ENCODE results near the gene DIMT1.

Gene DIMT1

GRCh38 chr5:62354028-62354874 is 49.5 kb downstream of the DIMT1 start:
- Histone ChIP-seq H3K4me1 (ENCODE audit: control insufficient read depth, insufficient read depth, low read length) (no peaks in the 10 kb centered on the region), H3K4me3 (ENCODE audit: low read length) (no peak overlapping the region), H3K9ac (ENCODE audit: low read length) (no peak overlapping the region), H3K27ac (ENCODE audit: low read depth, low read length) (no peak overlapping the region), H3K36me3 (ENCODE audit: control insufficient read depth, insufficient read depth, low read length) (peaks cover 3% of the 10 kb centered on the region), H3K27me3 (ENCODE audit: control insufficient read depth, insufficient read depth, low read length) (no peaks in the 10 kb centered on the region)

DNA sequence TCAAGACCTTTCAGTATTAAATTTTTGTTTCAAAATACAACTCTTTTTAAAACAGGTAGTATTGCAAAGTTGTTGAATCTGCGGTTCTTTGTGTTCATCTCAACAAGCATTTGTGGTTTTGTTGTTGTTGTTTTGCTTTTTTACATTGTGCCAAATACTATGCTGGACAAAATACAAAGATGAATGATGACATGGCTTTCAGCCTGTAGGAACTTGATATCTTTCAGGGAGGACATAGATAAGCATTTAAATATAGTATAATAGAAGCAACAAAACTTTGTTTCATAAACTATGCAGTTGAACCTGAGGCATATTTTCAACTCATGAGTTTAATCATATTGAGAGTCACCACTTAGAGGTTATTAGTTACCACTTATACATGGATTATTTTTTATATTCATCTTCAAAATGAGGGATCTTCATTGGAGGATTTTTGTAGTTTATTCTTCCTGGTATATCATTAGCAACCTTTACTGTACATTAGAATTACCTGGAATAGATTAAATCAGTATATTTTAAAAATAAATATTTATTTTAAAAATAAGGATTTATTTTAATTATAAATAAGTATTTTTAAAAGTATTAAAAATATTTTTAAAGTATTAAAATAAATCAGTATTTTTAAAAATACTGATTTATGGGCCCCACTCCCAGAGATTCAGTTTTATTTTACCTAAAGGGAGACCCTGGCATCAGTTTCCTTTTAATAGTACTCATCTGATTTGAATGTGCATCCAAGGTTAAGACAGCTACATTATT is 54.8 kb downstream of the DIMT1 start:
- no peaks in the 10 kb centered on the region for H3K4me1 ChIP-seq (ENCODE audit: control insufficient read depth, insufficient read depth, low read length)
- no peak overlapping the region for H3K4me3 ChIP-seq (ENCODE audit: low read length)
- H3K36me3 ChIP-seq (ENCODE audit: control insufficient read depth, insufficient read depth, low read length): no peaks in the 10 kb centered on the region
- no peaks in the 10 kb centered on the region for H3K27me3 ChIP-seq (ENCODE audit: control insufficient read depth, insufficient read depth, low read length)
- no peak overlapping the region for H3K27ac ChIP-seq (ENCODE audit: low read depth, low read length)
- H3K9ac ChIP-seq (ENCODE audit: low read length): no peak overlapping the region

DNA sequence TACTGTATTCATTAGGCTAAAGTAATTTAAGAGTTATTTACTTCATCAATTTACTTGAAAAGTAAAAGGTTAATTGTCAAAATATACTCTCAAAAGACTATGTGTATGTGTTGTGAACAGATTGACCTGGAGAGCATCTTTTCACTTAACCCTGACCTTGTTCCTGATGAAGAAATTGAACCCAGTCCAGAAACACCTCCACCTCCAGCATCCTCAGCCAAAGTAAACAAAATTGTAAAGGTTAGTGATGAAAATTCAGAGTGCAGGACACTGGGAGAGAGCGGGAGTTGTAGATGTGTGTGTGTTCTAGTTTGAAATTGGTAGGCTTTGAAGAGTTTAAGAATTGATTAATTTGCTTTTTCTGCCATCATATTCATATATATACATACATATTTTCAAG is 55.8 kb downstream of the DIMT1 start:
- no peak overlapping the region for H3K4me3 ChIP-seq (ENCODE audit: low read length)
- H3K27ac ChIP-seq (ENCODE audit: low read depth, low read length): no peak overlapping the region
- H3K36me3 ChIP-seq (ENCODE audit: control insufficient read depth, insufficient read depth, low read length): no peaks in the 10 kb centered on the region
- no peaks in the 10 kb centered on the region for H3K27me3 ChIP-seq (ENCODE audit: control insufficient read depth, insufficient read depth, low read length)
- H3K9ac ChIP-seq (ENCODE audit: low read length): no peak overlapping the region
- no peaks in the 10 kb centered on the region for H3K4me1 ChIP-seq (ENCODE audit: control insufficient read depth, insufficient read depth, low read length)

- no peaks in the 10 kb centered on the region for H3K27me3 ChIP-seq (ENCODE audit: control insufficient read depth, insufficient read depth, low read length)
- H3K36me3 ChIP-seq (ENCODE audit: control insufficient read depth, insufficient read depth, low read length): no peaks in the 10 kb centered on the region
- H3K4me3 ChIP-seq (ENCODE audit: low read length): no peak overlapping the region
- H3K4me1 ChIP-seq (ENCODE audit: control insufficient read depth, insufficient read depth, low read length): no peaks in the 10 kb centered on the region
- H3K9ac ChIP-seq (ENCODE audit: low read length): no peak overlapping the region
- no peak overlapping the region for H3K27ac ChIP-seq (ENCODE audit: low read depth, low read length)
These were observed 57.0 kb downstream of the DIMT1 start for GRCh38 chr5:62346748-62347147.

- H3K4me1 ChIP-seq (ENCODE audit: control insufficient read depth, insufficient read depth, low read length): no peaks in the 10 kb centered on the region
- no peak overlapping the region for H3K27ac ChIP-seq (ENCODE audit: low read depth, low read length)
- H3K27me3 ChIP-seq (ENCODE audit: control insufficient read depth, insufficient read depth, low read length): no peaks in the 10 kb centered on the region
- no peaks in the 10 kb centered on the region for H3K36me3 ChIP-seq (ENCODE audit: control insufficient read depth, insufficient read depth, low read length)
- H3K9ac ChIP-seq (ENCODE audit: low read length): no peak overlapping the region
- H3K4me3 ChIP-seq (ENCODE audit: low read length): no peak overlapping the region
These were observed 60.3 kb downstream of the DIMT1 start for GRCh38 chr5:62343428-62343827.

GRCh38 chr5:62342476-62342837 is 61.2 kb downstream of the DIMT1 start:
- H3K27me3 ChIP-seq (ENCODE audit: control insufficient read depth, insufficient read depth, low read length): no peaks in the 10 kb centered on the region
- no peak overlapping the region for H3K27ac ChIP-seq (ENCODE audit: low read depth, low read length)
- no peak overlapping the region for H3K4me3 ChIP-seq (ENCODE audit: low read length)
- H3K36me3 ChIP-seq (ENCODE audit: control insufficient read depth, insufficient read depth, low read length): no peaks in the 10 kb centered on the region
- no peak overlapping the region for H3K9ac ChIP-seq (ENCODE audit: low read length)
- no peaks in the 10 kb centered on the region for H3K4me1 ChIP-seq (ENCODE audit: control insufficient read depth, insufficient read depth, low read length)

DNA sequence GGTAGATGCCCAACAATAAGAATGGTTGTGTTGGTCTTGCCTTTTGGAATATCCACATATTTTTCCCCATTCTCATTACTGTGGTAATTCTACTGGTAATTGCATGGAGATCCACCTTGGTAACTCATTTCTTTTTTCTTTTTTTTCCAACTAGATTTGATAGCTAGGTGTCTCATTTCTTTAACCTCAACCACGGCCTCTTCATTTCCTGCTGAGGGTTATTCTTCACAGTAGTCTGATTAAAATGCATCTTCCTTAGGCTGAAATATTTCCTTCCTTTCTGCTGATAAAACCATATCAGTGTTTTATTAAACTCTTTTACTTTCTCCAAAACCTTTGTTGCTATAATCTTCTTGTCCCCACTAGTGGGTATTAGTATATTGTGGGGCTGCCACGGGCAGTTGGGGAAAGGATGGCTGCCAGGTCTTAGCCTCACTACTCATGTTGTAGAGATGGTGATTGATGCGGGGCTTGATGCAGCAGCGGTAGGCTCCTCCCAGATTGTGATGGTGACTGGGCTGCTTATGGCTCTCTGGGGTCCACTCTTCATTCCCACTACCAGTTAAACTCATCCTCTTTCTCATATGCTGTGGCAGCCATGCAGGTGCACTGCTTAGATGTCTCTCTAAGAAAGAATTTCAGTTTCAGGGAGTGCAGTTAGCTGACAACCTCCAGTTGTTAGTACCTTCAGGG is 61.8 kb downstream of the DIMT1 start:
- no peak overlapping the region for H3K4me3 ChIP-seq (ENCODE audit: low read length)
- no peak overlapping the region for H3K9ac ChIP-seq (ENCODE audit: low read length)
- no peaks in the 10 kb centered on the region for H3K27me3 ChIP-seq (ENCODE audit: control insufficient read depth, insufficient read depth, low read length)
- H3K4me1 ChIP-seq (ENCODE audit: control insufficient read depth, insufficient read depth, low read length): no peaks in the 10 kb centered on the region
- no peak overlapping the region for H3K27ac ChIP-seq (ENCODE audit: low read depth, low read length)
- no peaks in the 10 kb centered on the region for H3K36me3 ChIP-seq (ENCODE audit: control insufficient read depth, insufficient read depth, low read length)

DNA sequence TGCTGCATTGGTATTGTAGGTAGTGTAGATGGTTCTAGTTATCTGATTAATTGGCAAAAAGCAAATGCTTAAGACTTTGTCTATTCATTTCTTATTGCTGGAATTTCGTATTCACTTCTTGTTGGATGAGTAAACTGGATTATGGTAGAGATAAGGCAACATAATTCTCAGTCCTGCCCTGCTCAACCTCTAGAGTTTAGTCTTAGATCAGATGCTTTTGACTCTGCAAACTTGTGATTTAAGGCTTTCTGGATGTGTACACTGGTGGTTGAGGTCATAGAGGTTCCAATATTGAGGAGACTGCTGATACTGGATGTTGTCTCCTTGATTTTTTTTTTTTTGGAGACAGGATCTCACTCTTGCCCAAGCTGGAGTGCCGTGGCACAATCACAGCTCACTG is 62.7 kb downstream of the DIMT1 start:
- H3K4me1 ChIP-seq (ENCODE audit: control insufficient read depth, insufficient read depth, low read length): no peaks in the 10 kb centered on the region
- H3K27ac ChIP-seq (ENCODE audit: low read depth, low read length): no peak overlapping the region
- no peak overlapping the region for H3K9ac ChIP-seq (ENCODE audit: low read length)
- H3K36me3 ChIP-seq (ENCODE audit: control insufficient read depth, insufficient read depth, low read length): no peaks in the 10 kb centered on the region
- H3K27me3 ChIP-seq (ENCODE audit: control insufficient read depth, insufficient read depth, low read length): no peaks in the 10 kb centered on the region
- H3K4me3 ChIP-seq (ENCODE audit: low read length): no peak overlapping the region

DNA sequence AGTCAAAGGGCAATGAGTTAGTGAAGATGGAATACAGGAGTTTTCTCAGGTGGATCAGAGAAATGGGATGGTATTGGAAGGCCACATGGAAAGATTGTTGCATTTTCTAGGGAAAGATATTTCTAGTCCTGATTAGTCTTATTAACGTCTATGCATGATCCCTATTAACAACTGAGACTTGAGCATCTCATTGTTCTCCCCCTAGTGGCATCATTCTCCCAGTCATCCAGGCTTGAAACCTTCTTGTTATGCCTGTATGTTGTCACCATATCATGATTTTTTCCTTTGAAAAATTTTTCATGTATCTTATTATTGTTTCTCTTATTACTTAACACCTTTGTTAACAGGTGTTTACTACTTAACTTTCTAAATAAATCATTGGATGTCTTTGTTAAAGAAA is 63.3 kb downstream of the DIMT1 start:
- Histone ChIP-seq H3K9ac (ENCODE audit: low read length) (no peak overlapping the region), H3K4me3 (ENCODE audit: low read length) (no peak overlapping the region), H3K27me3 (ENCODE audit: control insufficient read depth, insufficient read depth, low read length) (no peaks in the 10 kb centered on the region), H3K36me3 (ENCODE audit: control insufficient read depth, insufficient read depth, low read length) (no peaks in the 10 kb centered on the region), H3K27ac (ENCODE audit: low read depth, low read length) (no peak overlapping the region), H3K4me1 (ENCODE audit: control insufficient read depth, insufficient read depth, low read length) (no peaks in the 10 kb centered on the region)

Data from rectal smooth muscle tissue (tissue), 1 donor.